ENCODE data around the gene LCOR. TPM values are rescaled to one million over a fixed set of nuclear protein-coding genes. Genes with fewer than 3 reads are reported as not detected.

LCOR gene
- total and polyA plus RNA-seq, 2 of the 4 experiments (the other 2 are of a cell fraction): 3.7 to 36.9 TPM

GRCh38 chr10:97030894-97031293, 198.8 kb downstream of the LCOR start:
- dilution Hi-C loops (cut with HindIII; ENCODE audit: low sequenced_read_pairs, unreplicated experiment): no loop called here
- Histone ChIP-seq H2AFZ (replicated peaks; ENCODE audit: low read length, poor library complexity) (peak overlapping the region; percentile 34), H2BK15ac (ENCODE audit: low read depth, low read length) (no peak overlapping the region), H3K9me1 (ENCODE audit: insufficient read depth, low read length) (no peaks in the 10 kb centered on the region), H3K23ac (ENCODE audit: low read depth, low read length) (no peak overlapping the region), H2BK5ac (ENCODE audit: low read depth, low read length, poor library complexity, severe bottlenecking) (no peak overlapping the region), H3K4ac (ENCODE audit: low read depth, low read length) (no peak overlapping the region), H2BK20ac (ENCODE audit: low read depth, low read length) (no peak overlapping the region), H3K79me1 (ENCODE audit: low read depth in 1 of 2, low read length in 2 of 2) (no peaks in the 10 kb centered on the region), H3K56ac (ENCODE audit: extremely low read depth, insufficient read depth, low read length) (no peak overlapping the region), H4K20me1 (ENCODE audit: insufficient read depth, low read length) (no peaks in the 10 kb centered on the region), H4K5ac (ENCODE audit: low read depth, low read length) (no peak overlapping the region), H3K36me3 (ENCODE audit: control insufficient read depth, insufficient read depth, low read length) (no peaks in the 10 kb centered on the region), H3K4me2 (ENCODE audit: low read depth, low read length) (no peak overlapping the region), H3K4me3 (ENCODE audit: insufficient read depth, low read depth, low read length) (no peak overlapping the region), H4K8ac (ENCODE audit: low read depth in 2 of 2, low read length in 2 of 2) (no peak overlapping the region), H3K4me1 (ENCODE audit: control insufficient read depth, insufficient read depth, low read length) (no peaks in the 10 kb centered on the region; the same call in 1 of the 2 replicates), H2BK120ac (ENCODE audit: low read depth, low read length) (no peak overlapping the region), H3K9me3 (ENCODE audit: control insufficient read depth, insufficient read depth, low read length) (peaks cover 6% of the 10 kb centered on the region; the same call in 1 of the 2 replicates), H3K27ac (ENCODE audit: insufficient read depth, low read length) (no peak overlapping the region), H2AK5ac (ENCODE audit: low read depth, low read length) (no peak overlapping the region), H3K18ac (ENCODE audit: low read depth, low read length) (no peak overlapping the region), H3K27me3 (ENCODE audit: control insufficient read depth, insufficient read depth, low read length) (peaks cover 34% of the 10 kb centered on the region), H3K9ac (ENCODE audit: low read depth, low read length) (no peak overlapping the region), H4K91ac (ENCODE audit: insufficient read depth, low read depth, low read length) (no peak overlapping the region), H2AK9ac (replicated peaks; ENCODE audit: low read depth, low read length, poor library complexity) (no peak overlapping the region), H3K14ac (replicated peaks; ENCODE audit: low read depth, low read length) (no peak overlapping the region)
- intact Hi-C loops (cut with micrococcal nuclease): loop anchor here (10.0 kb wide), 2 partner anchors 386 to 656 kb away; no protein-coding TSS in a partner anchor
- CTCF ChIA-PET: interaction anchor here (0.8 kb wide), 1 partner anchor 208 kb away, joined by 3 read pairs; no protein-coding TSS in a partner anchor
- in situ Hi-C loops (cut with MboI; ENCODE audit: low sequenced_read_pairs): no loop called here
- POLR2A ChIA-PET (ENCODE audit: unreplicated experiment): no interaction called here
- DNase-seq (no peak), ATAC-seq (ENCODE audit: low read depth) (no peak)
- WGBS, 2 experiments (ENCODE audit: extremely low coverage in 2 of 2, insufficient read length in 1 of 2): 45% methylated on average over 1 of the region's 6 CpGs; no CpG with 5 or more reads in 1 of the 2 experiments
- no peak for TF ChIP-seq CTCF (conservative IDR thresholded peaks at IDR 0.05; ENCODE audit: low read depth, low read length)
- no peak for TF ChIP-seq USF2 (IDR thresholded peaks at IDR 0.05; ENCODE audit: low read depth, low read length)
- no peak for TF ChIP-seq POLR2A (IDR thresholded peaks at IDR 0.05; ENCODE audit: low read depth, low read length)
- TF ChIP-seq MAFK (IDR thresholded peaks at IDR 0.05; ENCODE audit: low read depth, low read length): no peak
- TF ChIP-seq MAZ (IDR thresholded peaks at IDR 0.05; ENCODE audit: borderline replicate concordance, low read depth, low read length): no peak
- TF ChIP-seq MXI1 (IDR thresholded peaks at IDR 0.05; ENCODE audit: borderline replicate concordance, low read depth, low read length): no peak
- no peak for TF ChIP-seq CHD1 (IDR thresholded peaks at IDR 0.05; ENCODE audit: low read depth, low read length)
- no peak for TF ChIP-seq RFX5 (IDR thresholded peaks at IDR 0.05; ENCODE audit: low read depth, low read length)
- TF ChIP-seq NFE2L2 (IDR thresholded peaks at IDR 0.05; ENCODE audit: low read depth, low read length): no peak
- TF ChIP-seq RAD21 (IDR thresholded peaks at IDR 0.05; ENCODE audit: low read length): no peak
- no peak for TF ChIP-seq CEBPB (IDR thresholded peaks at IDR 0.05; ENCODE audit: low read depth, low read length)
- no TSS peak for BruUV-seq (replicated peaks)

All from IMR-90 (cell line).